ENCODE measurements around the gene SELENON. TPM values are rescaled to one million over a fixed set of nuclear protein-coding genes. Genes with fewer than 3 reads are reported as not detected.

The SELENON gene
- total RNA-seq, 1 donor from 2014 or later, result 39.6 TPM

Other genes with a start within 250 kb of the SELENON start
- 17.5 TPM for gene MAN1C1, start 183.4 kb upstream of the SELENON start, total RNA-seq
- 222 TPM for gene MTFR1L, start 19.8 kb downstream of the SELENON start, total RNA-seq
- gene AUNIP, start 59.3 kb downstream of the SELENON start, total RNA-seq, result 0.11 TPM
- gene PAQR7, start 75.5 kb downstream of the SELENON start, total RNA-seq, result 2.2 TPM
- 24.2 TPM for gene STMN1, start 106.2 kb downstream of the SELENON start, total RNA-seq
- 12.1 TPM for gene PAFAH2, start 197.9 kb downstream of the SELENON start, total RNA-seq
- 11.9 TPM for gene EXTL1, start 221.6 kb downstream of the SELENON start, total RNA-seq
- 3.0 TPM for gene SLC30A2, start 245.9 kb downstream of the SELENON start, total RNA-seq